Upper lobe of right lung (tissue), 1 donor: ENCODE results near the gene TINCR. TPM values are rescaled to one million over a fixed set of nuclear protein-coding genes. Genes with fewer than 3 reads are reported as not detected.
A peak's percentile ranks its signal among the peaks of the same experiment; 100 is the strongest.
"Not testable (repeated sequence)": the region's sequence is repeated elsewhere in the genome, so short reads cannot be mapped to it uniquely, and the experiment has no call there.

ENCODE experiments used
- ATAC-seq: fragments of 200-7000 bp; cut with Tn5 transposase; one replicate; pipeline ENCODE4 v1.9.1; 2020; ENCODE audit warnings: mild to moderate bottlenecking, moderate library complexity
- DNase-seq: peaks from one replicate; pipeline ENCODE4 v3.0.0-alpha.2; 2020
- H3K27ac ChIP-seq: fragments of 200-600 bp; one replicate; pipeline ENCODE4 v1.8.0; 2022
- H3K27me3 ChIP-seq: fragments of 200-600 bp; one replicate; pipeline ENCODE4 v1.8.0; 2022; ENCODE audit warnings: mild to moderate bottlenecking
- H3K36me3 ChIP-seq: fragments of 200-600 bp; one replicate; pipeline ENCODE4 v1.8.0; 2022
- H3K4me1 ChIP-seq: fragments of 200-600 bp; one replicate; pipeline ENCODE4 v1.8.0; 2022
- H3K4me3 ChIP-seq: fragments of 200-600 bp; one replicate; pipeline ENCODE4 v1.8.0; 2022; ENCODE audit warnings: mild to moderate bottlenecking
- H3K9me3 ChIP-seq: fragments of 200-600 bp; one replicate; pipeline ENCODE4 v1.8.0; 2022
- intact Hi-C: fragments of 100-400 bp; cut with DNase I; formaldehyde crosslinking; loops from one replicate; pipeline ENCODE4 v1.11.0; 2022
- long read RNA-seq: library from polyadenylated mRNA; unstranded; transcript quantifications from one replicate; pipeline ENCODE4 v2.0.0, GENCODE V29; 2021
- total RNA-seq: library from RNA; stranded (reverse); fragmentation: NEBNext Ultra II Directional; extraction: Animal tissue kit (Norgen Biotek cat#: 25700); gene quantifications from one replicate; pipeline ENCODE4 v1.2.1, GENCODE V29; 2021
- TF ChIP-seq, protein P1 (sequence below): fragments of 200-600 bp; IDR thresholded peaks from one replicate; pipeline ENCODE4 v1.8.0; 2022; ENCODE audit warnings: antibody characterized with exemption
- donor health status: DM: no; HTN: yes; CAD: no; lungs with severe emphysema.

TINCR gene
- 5.6 TPM for total RNA-seq
- long read RNA-seq, transcript TINCR-201 (3 exons, 3,733 nt): major isoform, 11 of 13 reads
- long read RNA-seq, partial matches to known transcripts: 0 of 13 reads
- long read RNA-seq, other reads (novel, unspliced or antisense): 2 of 13 reads

DNA sequence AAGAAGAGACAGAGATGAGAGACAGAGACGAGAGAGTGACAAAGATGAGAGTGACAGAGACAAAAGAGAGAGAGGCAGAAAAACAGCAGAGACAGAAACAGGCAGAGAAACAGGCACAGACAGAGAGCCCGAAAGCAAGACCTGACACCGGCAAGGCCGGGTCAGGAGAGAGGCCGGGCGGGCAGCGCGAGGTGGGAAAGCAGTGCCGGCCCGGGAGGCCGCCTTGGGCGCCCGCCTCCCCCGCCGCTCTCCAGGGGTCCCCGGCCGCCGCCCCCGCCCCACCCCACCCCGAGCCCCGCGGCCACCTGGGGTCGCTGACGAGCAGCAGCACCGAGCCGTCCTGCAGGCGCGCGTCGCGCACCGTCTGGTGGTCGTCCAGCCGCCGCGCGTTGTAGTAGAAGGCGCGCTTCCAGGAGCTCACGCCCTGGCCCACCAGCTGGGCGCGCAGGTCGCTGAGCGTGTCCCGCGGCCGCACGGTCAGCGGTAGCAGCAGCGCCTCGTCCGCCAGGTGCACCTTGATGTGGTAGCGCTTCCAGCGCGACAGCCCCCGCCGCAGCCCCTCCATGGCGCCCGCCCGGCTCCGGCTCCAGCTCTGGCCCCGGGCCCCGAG, at the start of gene TINCR:
TSS of gene TINCR (minus strand) at position 594 of the 610 bp plus-strand sequence.
- H3K27ac ChIP-seq: no peak within 1 kb of the TSS
- peaks cover 33% of the 10 kb centered on the region for H3K27me3 ChIP-seq
- TF ChIP-seq, protein P1, sequence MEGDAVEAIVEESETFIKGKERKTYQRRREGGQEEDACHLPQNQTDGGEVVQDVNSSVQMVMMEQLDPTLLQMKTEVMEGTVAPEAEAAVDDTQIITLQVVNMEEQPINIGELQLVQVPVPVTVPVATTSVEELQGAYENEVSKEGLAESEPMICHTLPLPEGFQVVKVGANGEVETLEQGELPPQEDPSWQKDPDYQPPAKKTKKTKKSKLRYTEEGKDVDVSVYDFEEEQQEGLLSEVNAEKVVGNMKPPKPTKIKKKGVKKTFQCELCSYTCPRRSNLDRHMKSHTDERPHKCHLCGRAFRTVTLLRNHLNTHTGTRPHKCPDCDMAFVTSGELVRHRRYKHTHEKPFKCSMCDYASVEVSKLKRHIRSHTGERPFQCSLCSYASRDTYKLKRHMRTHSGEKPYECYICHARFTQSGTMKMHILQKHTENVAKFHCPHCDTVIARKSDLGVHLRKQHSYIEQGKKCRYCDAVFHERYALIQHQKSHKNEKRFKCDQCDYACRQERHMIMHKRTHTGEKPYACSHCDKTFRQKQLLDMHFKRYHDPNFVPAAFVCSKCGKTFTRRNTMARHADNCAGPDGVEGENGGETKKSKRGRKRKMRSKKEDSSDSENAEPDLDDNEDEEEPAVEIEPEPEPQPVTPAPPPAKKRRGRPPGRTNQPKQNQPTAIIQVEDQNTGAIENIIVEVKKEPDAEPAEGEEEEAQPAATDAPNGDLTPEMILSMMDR: no peak
- DNase-seq: no peak
- H3K4me3 ChIP-seq: peak within 1 kb of the TSS; percentile 28
- H3K9me3 ChIP-seq: no peaks in the 10 kb centered on the region
- H3K4me1 ChIP-seq: no peaks in the 10 kb centered on the region
- H3K36me3 ChIP-seq: no peaks in the 10 kb centered on the region
- intact Hi-C loops: no loop called here
- peak; percentile 39 for ATAC-seq

DNA sequence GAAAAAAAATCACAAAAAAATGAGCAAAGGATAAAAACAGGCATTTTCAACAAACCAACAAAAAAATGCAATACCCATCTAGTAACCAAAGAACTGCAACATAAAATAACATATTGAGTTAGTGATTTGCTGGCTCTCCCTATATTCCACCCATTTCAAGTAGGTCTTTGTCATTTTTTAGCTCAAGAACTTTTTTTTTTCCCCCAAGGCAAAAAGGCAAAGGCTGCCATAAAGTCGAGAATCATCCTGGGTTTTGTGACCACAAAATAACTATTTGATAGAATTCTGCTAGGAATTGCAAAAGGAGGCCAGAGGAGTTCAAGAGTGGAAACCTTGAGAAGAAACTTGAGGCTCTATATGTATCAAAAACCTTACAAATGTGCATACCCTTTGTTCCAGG, 49.3 kb upstream of the TINCR start:
- Histone ChIP-seq H3K4me1 (peaks cover 23% of the 10 kb centered on the region), H3K27me3 (no peaks in the 10 kb centered on the region), H3K9me3 (no peaks in the 10 kb centered on the region), H3K4me3 (no peak overlapping the region), H3K27ac (no peak overlapping the region), H3K36me3 (peaks cover 93% of the 10 kb centered on the region)
- TF ChIP-seq, protein P1: no peak
- intact Hi-C loops: no loop called here
- no peak for ATAC-seq
- no peak for DNase-seq

DNA sequence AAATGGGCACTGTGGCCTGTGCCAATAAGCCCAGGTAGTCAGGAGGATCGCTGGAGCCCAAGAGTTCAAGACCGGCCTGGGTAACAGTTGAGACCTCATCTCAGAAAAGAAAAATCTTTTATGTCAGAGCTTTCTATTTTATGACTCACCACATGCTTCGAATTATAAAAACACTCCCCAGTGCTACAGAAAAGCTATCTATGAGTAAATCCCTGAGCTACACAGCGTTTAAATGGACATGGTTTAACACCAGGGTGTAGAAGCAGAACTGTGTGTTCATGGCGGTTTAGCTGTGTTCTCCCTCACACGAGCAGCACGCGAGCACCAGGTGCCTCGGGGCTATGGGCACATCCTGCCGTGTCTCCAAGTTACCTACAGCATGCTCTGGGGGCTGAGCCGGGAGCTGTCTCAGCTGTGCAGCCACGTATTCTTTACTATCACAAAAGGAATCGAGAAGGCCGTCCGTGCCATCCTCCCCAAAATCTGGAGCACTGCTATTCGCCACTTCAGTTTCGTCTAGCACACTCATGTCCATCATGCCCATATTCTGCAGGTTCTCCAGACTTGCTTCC, 48.1 kb upstream of the TINCR start:
- intact Hi-C loops: no loop called here
- Histone ChIP-seq H3K27ac (no peak overlapping the region), H3K4me3 (no peak overlapping the region), H3K36me3 (peaks cover 93% of the 10 kb centered on the region), H3K9me3 (no peaks in the 10 kb centered on the region), H3K4me1 (peaks cover 16% of the 10 kb centered on the region), H3K27me3 (no peaks in the 10 kb centered on the region)
- DNase-seq: no peak
- TF ChIP-seq, protein P1: no peak
- no peak for ATAC-seq

DNA sequence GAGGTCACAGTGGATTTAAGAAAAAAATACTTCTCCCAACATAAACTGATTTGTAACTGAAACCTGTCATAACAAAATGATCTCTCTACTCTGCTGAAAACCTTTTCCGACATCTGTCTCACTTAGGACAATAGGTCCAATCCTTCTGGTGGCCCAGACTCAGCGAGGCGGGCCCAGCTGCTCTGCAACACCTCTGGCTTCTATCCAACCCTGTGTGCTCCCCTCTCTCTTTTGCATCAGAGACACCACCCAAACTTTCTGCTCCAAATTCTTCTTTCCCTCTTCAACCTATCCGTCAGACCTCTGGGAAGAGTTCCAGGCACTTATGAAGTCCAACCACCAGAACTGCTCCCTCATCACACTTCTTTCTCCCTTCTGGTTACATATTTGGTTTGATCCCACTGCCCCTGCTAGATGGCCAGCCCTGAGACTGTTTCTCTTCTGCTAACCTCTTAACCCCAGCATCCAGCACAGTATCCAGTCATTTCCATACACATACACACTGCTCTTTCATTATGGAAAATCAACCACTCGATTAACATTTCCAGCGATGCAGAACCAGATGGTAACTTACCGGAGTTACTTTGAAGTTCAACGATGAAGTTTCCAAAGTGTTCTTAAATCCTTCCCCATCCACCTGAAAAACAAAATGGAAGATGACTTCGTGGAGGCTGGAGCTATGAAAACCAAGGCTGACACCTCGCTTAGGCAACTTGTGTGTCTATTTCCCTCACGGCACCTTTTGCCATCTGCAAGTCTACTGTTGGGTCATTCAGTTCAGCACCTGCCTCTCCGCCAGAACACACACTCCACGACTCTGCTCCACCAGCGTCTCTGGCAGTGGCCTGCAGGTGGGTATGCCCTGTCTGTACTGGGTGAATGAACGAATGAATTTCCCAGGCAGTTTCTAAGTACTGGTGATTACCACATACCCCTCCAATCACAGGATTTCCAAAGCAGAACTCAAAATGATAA, 45.4 kb upstream of the TINCR start:
- DNase-seq: no peak

DNA sequence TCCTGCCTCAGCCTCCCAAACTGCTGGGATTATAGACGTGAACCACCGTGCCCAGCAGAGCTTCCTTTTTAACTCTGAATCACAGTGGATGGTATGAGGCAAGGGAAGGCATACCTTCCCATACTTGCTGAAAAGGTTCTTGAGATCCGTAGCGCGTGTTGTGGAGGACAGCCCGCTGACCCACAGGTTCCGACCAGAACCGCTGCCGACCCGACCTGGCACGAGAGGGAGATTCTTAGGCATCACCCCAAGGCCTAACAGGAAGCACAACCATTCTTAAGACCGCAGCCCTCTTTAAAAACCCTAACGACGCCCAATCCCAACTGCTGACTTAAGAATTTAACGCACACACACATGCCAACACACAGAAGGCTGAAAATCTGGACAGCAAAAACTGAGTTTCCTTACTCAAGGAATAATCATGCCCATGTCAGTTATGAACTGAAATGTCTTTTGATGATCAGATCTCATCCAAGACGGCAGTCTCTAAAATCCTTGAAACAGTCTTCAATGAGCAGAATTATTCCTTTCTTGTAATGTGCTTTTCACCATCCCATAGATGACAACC, 42.2 kb upstream of the TINCR start:
- DNase-seq (no peak), ATAC-seq (no peak)
- Histone ChIP-seq H3K36me3 (peaks cover 92% of the 10 kb centered on the region), H3K27ac (no peak overlapping the region), H3K9me3 (no peaks in the 10 kb centered on the region), H3K4me1 (no peaks in the 10 kb centered on the region), H3K4me3 (no peak overlapping the region), H3K27me3 (no peaks in the 10 kb centered on the region)
- intact Hi-C loops: no loop called here
- TF ChIP-seq, protein P1: no peak

More for the DNA sequence above, 45.4 kb upstream of the TINCR start:
- intact Hi-C loops: no loop called here
- ATAC-seq: no peak
- peaks cover 92% of the 10 kb centered on the region for H3K36me3 ChIP-seq
- no peak overlapping the region for H3K4me3 ChIP-seq
- TF ChIP-seq, protein P1: no peak
- no peak overlapping the region for H3K27ac ChIP-seq
- no peaks in the 10 kb centered on the region for H3K9me3 ChIP-seq
- H3K4me1 ChIP-seq: no peaks in the 10 kb centered on the region
- no peaks in the 10 kb centered on the region for H3K27me3 ChIP-seq

DNA sequence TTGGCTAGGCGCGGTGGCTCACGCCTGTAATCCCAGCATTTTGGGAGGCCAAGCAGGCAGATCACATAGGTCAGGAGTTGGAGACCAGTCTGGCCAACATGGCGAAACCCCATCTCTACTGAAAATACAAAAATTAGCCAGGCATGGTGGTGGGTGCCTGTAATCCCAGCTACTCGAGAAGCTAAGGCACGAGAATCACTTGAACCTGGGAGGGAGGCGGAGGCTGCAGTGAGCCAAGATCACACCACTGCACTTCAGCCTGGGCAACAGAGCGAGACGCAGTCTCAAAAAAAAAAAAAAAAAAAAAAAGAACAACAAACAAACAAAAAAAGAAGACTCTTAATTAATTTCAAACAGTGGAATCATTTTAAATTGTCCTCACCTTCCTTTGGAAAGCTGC, 41.0 kb upstream of the TINCR start:
- peaks cover 92% of the 10 kb centered on the region for H3K36me3 ChIP-seq
- H3K9me3 ChIP-seq, H3K4me1 ChIP-seq, intact Hi-C loops, ATAC-seq, DNase-seq, H3K27ac ChIP-seq, H3K4me3 ChIP-seq, H3K27me3 ChIP-seq: not testable (repeated sequence)
